Activated CD8-positive, alpha-beta memory T cell treated with anti-CD3 and anti-CD28 coated beads, Interleukin-2, amount 50 U/mL, for 4 hours (primary cell): ENCODE measurements around the gene HTR1D.

Experiments
- DNase-seq: peaks from one replicate; pipeline ENCODE4 v3.0.0-alpha.2; 2020

Gene HTR1D

DNA sequence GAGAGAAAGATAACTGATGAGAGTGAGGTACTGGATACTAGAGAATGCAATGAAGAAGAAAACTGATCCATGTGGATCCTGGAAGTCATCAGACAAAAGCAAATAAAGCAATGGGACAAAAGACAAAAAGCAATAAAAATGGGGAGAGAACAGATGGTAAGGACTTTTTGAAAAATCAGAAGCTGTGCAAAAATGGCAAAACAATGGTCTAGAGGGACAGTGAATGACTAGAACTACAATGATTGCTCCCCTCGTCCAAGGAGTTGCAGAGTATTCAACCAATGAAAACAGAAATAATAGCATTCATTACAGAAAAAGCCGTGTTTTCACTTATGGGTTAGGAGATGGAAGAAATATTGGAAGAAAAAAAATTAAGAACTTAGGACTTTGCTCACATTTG is 67.2 kb downstream of the HTR1D start:
- DNase-seq = no peak

DNA sequence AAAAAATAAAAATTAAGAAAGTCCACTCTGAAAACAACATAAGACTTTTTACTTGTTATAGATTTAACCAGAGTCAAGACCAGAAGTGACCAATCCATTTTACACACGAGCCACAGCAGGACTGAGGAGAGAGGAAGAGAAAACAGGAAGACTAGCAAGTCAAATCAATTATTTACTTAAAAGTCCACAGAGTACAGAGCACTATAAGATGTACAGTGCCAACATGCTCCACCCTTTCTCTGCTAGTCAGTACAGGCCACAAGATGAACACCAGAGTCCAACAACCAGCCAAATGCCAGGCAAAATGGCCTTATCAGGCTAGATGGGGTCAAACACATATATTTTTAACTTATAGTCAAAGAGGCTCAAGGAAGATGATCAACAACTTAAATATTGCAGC is 68.2 kb downstream of the HTR1D start:
- DNase-seq = no peak

DNA sequence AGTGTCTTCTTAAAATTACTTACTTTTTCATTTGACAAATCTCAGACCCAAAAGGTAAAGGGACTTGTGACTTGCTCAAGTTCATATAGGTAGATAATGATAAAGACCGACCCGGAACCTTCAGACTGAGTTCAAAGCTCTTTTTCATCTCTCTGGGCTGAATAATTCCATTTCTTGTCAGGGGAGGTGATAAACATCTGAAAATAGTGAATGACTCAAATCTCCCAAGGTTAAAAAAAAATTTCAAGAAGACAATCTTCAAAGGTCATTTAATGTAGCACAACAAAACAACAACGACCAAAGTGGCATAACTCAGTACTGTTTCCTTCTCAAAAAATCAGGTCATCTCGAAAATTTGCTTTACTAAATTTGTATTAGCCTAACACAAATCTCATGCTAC is 69.2 kb downstream of the HTR1D start:
- no peak for DNase-seq
